NCI-H774 (cell line): ENCODE measurements around the gene CCDC88B.
"Not testable (repeated sequence)": the region's sequence is repeated elsewhere in the genome, so short reads cannot be mapped to it uniquely, and the experiment has no call there.

ENCODE experiments used
- DNase-seq: peaks from one replicate; lab custom pipeline; 2025; lab: John Stamatoyannopoulos, UW

CCDC88B gene

DNA sequence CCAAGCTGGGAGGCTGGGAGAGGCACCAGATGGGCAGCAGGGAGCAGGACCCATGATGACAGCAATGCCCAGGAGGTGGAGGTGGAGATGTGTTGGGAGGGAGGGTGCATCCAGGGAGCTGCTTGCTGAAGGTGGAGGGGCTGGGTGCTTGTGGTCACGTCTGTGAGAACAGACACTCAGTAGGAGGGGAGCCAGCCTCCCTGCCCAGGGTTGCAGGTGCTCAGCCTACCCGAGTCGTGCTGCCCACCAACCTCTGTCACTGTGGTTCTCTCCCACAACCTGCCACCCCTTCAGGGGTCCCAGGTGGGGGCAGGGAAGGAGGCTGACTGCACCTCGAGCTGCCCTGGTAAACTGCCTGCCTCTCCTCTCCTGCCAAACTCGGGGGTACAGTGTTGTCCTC, 16.6 kb upstream of the CCDC88B start:
- no peak for DNase-seq

DNA sequence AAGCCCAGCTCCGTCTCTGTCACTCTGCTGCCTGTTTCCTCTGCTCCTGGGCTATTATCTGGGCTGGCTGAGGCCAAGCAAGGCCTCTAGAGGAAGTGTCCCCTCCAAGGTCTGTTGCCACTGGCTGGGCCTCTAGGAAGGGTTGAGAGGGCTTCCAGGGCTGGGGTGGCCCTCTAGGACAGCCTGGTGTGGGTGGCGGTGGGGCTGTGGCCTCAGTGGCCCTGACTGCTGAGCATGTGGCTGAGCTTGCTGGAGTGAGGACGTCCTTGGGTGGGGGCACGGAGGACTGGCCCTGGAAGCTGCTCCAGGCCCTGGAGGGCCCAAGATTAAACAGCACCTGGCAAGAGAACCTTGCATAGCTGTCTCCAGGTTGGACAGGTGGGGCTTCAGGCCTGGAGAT, 16.0 kb upstream of the CCDC88B start:
- DNase-seq = not testable (repeated sequence)

DNA sequence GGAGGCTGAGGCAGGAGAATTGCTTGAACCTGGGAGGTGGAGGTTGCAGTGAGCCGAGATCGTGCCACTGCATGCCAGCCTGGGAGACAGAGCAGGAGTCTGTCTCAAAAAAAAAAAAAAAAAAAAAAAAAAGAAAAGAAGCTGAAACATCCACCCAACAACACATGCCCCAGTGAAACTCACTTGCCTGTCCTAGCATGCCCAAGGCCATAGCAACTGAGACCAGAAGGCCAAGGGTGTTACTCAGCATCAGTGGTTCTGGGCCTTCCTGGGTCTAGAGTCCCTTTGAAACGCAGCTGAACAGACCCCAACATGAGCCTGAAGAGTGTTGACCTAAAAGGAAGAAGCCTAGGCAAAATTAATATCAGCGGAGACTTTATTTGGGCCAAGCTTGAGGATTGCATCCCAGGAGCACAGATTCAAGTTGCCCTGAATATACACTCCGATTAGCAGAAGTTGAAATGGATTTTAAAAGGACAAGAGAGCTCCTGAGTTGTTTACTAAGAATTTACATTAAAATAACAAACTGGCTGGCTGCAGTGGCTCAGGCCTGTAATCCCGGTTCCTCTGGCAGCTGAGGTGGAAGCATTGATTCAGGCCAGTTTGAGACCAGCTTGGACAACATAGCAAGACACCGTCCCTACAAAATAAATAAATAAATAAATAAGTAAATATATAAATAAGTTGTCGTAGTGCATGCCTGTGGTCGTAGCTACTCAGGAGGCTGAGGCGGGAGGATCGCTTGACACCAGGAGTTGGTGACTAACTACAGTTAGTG, 15.1 kb upstream of the CCDC88B start:
- no peak for DNase-seq

DNA sequence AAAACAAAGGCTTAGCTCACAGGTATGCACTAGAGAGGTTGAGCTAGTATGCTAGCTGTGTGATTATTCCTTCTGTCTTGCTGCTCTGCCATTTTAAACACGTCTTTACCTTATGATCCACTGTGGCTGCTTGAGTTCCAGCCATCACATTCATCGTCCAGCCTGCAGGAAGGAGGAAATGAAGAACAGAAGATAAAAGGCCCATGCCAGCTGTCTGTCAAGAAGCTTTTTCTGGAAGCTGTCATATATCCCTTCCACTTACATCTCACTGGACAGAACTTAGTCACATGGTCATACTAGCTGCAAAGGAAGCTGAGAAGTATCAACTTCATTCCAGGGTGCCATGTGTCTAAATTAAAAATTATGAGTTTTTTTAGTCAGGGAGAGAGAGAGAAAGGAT, 12.6 kb upstream of the CCDC88B start:
- DNase-seq = no peak

- DNase-seq = no peak
These were observed 12.0 kb upstream of the CCDC88B start for GRCh38 chr11:64327993-64328392.

DNA sequence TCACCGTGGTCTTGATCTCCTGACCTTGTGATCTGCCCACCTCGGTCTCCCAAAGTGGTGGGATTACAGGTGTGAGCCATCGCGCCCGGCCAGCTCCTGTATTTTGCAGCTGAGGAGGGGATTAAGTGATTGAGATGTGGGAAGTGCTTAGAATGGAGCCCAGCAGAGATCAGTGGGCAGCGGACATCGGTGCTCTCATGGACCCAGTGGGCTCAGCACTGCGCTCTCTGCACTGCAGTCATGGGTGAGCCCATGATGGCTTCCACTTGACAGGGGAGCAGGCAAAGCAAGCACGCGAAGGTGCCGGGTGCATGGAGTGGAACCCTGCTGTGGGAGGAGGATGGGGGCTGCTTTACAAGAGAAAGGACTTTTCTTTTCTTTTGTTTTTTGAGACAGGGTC, 9.1 kb upstream of the CCDC88B start:
- no peak for DNase-seq

DNA sequence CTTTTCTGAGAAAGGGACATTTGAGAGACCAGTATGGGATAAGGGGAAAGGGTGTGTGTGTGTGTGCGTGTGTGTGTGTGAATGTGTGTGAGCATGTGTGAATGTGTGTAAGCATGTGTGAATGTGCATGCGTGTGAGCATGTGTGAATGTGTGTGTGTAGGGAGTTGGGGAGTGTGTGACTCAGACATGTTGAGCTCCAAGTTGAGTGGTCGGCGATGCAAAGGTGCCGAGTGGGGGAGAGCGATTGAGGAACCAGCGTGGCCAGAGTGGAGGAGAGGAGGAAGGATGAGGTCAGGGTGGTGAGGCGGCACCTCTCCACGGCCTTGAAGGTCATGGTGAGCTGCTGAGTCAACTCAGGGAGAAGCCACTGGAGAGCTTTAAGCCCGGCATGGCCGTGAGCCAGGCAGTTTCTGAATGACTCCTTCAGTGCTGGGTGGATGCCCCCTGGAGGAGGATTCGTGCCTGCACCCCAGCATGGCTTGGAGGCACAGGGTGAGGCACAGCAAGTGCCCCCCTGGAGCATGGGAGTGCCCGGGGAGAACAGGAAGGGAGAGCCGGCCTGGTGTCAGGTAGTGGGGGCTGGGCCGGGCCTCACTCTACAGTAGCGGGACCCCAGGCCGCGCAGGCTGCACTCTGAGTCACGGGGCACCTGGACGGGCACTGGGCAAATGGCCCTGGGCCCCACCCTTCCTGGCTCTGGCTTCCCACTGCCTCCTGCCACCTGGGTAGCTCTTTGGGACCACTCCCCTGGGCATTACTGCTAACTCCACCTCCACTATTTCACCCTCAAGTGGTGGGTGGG, 8.2 kb upstream of the CCDC88B start:
- peak; percentile 32 for DNase-seq

- DNase-seq = no peak
These were observed 6.4 kb upstream of the CCDC88B start for GRCh38 chr11:64333556-64333955.

- DNase-seq = peak; percentile 52
These were observed 5.0 kb upstream of the CCDC88B start for GRCh38 chr11:64334764-64335735.

DNA sequence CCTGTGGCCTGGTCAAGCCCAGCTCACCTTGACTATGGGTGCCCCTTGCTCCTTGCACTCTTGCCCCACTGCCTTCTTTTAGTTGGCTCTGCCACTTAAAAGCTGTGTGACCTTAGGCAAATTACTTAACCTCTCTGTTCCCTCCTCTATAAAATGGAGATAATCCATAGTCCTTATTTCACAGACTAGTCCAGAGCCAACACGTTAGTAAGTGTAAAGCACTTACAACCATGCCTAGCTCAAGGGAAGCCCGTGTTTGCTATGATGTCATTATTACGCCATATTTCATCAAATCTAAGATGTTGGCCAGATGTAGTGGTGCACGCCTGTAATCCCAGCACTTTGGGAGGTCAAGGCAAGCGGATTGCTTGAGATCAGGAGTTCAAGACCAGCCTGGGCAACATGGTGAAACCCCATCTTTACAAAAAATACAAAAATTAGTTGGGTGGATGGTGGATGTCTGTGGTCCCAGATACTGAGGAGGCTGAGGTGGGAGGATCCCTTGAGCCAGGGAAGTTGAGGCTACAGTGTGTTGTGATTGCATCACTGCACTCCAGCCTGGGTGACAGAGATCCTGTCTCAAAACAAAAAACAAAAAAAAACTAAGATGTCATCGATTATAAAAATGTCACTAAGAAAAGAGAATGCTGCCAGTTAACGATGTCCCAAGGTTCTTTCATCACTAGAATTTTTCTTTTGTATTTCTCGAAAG, 2.3 kb upstream of the CCDC88B start:
- DNase-seq = no peak

GRCh38 chr11:64338716-64339115, 1.3 kb upstream of the CCDC88B start:
- DNase-seq = no peak

DNA sequence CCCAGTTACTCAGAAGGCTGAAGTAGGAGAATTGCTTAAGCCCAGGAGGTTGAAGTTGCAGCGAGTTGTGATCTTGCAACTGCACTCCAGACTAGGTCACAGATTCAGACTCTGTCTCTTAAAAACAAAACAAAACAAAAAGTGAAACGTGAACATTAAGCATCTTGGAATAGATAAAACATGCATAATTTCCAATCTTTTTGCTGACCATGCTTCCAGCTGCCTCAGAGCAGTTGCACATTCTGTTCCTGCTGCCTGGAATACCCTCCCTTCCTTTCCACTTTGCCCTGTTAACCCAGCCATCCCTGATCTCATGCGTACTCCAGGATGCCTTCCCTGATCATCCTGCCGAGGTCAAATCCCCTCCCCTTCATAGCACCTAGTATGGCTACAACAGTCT, 718 bp upstream of the CCDC88B start:
- no peak for DNase-seq

DNA sequence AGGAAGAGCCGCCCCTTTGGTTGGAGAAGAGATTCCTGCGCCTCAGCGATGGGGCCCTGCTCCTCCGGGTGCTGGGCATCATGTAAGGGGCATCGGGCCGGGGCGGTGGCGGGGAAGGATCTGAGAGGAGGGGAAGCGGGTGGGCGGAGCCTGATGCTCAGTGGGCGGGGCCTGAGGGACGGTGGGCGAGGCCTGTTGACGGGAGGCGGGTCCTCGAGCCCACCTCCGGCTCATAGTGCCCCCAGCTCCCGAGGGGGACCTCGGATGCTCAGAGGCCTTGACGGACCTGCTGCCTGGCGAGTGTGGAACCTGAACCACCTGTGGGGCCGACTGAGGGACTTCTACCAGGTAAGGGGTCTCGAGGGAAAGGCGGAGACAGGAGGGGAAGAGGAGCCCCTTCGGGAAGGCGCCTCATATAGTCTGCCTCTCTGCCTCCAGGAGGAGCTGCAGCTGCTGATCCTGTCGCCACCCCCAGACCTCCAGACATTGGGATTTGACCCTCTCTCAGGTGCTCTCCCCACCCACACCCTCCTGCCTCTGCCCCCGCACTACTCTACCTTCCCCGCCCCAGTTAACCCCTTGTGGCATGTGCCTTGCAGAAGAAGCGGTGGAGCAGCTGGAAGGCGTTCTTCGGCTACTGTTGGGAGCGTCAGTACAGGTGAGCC, 799 bp downstream of the CCDC88B start:
- DNase-seq = no peak

- no peak for DNase-seq
These were observed 1.4 kb downstream of the CCDC88B start for GRCh38 chr11:64341429-64341828.

- peak; percentile 85 for DNase-seq
These were observed 2.1 kb downstream of the CCDC88B start for GRCh38 chr11:64341851-64342791.

- DNase-seq = no peak
These were observed 3.1 kb downstream of the CCDC88B start for GRCh38 chr11:64342869-64343745.

DNA sequence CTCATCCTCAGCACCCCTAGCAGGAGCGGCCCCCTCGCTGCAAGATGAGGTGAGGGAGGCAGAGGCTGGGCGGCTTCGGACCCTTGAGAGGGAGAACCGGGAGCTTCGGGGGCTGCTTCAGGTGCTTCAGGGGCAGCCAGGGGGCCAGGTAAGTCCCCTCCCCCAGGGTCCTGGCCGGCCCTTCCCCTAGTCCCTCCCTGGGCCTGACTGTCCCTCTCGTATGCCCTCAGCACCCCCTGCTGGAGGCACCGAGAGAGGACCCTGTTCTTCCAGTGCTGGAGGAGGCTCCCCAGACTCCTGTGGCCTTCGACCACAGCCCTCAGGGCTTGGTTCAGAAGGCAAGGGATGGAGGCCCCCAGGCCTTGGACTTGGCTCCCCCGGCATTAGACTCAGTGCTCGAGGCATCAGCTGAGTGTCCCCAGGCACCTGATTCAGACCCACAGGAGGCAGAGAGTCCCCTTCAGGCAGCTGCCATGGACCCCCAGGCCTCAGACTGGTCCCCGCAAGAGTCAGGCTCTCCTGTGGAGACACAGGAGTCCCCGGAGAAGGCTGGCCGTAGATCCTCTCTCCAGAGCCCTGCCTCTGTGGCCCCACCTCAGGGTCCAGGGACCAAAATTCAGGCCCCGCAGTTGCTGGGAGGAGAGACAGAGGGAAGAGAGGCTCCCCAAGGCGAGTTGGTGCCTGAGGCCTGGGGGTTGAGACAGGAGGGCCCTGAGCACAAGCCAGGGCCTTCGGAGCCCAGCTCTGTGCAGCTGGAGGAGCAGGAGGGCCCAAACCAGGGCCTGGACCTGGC, 4.0 kb downstream of the CCDC88B start:
- no peak for DNase-seq

- DNase-seq = no peak
These were observed 4.8 kb downstream of the CCDC88B start for GRCh38 chr11:64344787-64345186.
